Measurements from ENCODE around the gene CTAGE1.

GRCh38 chr18:22434973-22435608 is 17.4 kb upstream of the CTAGE1 start:
- no peak for TF ChIP-seq CTCF (IDR thresholded peaks at IDR 0.05; ENCODE audit: extremely low read depth in 1 of 2, insufficient read depth in 1 of 2, low read depth in 1 of 2, low read length in 2 of 2)
- no peak for TF ChIP-seq POLR2A (IDR thresholded peaks at IDR 0.05; ENCODE audit: low read depth, low read length)
- no peak for TF ChIP-seq POLR2AphosphoS5 (IDR thresholded peaks at IDR 0.05; ENCODE audit: insufficient read depth, low read depth, low read length)
- TF ChIP-seq MAX (IDR thresholded peaks at IDR 0.05; ENCODE audit: insufficient read depth, insufficient read length): no peak
- TF ChIP-seq GATA2 (IDR thresholded peaks at IDR 0.05; ENCODE audit: insufficient read depth, insufficient read length, low read depth, low read length): no peak
- TF ChIP-seq FOS (IDR thresholded peaks at IDR 0.05; ENCODE audit: borderline replicate concordance, insufficient read depth, low read length): peak; percentile 49
- TF ChIP-seq MYC (IDR thresholded peaks at IDR 0.05; ENCODE audit: low read depth, low read length): no peak
- TF ChIP-seq EZH2 (IDR thresholded peaks at IDR 0.05; ENCODE audit: borderline replicate concordance, low read depth, low read length, severe bottlenecking): no peak
- TF ChIP-seq JUN (IDR thresholded peaks at IDR 0.05; ENCODE audit: borderline replicate concordance, insufficient read depth, insufficient read length, low read depth): peak; percentile 11

Data from endothelial cell of umbilical vein (primary cell).